NCI-H187 treated with DMSO at 0.1 percent for 48 hours (cell line): ENCODE measurements around the gene TMEM87A.
A peak's percentile ranks its signal among the peaks of the same experiment; 100 is the strongest.
"Not testable (repeated sequence)": the region's sequence is repeated elsewhere in the genome, so short reads cannot be mapped to it uniquely, and the experiment has no call there.

Source experiments
- DNase-seq: peaks from one replicate; lab custom pipeline; 2025; lab: John Stamatoyannopoulos, UW

The TMEM87A gene, protein sequence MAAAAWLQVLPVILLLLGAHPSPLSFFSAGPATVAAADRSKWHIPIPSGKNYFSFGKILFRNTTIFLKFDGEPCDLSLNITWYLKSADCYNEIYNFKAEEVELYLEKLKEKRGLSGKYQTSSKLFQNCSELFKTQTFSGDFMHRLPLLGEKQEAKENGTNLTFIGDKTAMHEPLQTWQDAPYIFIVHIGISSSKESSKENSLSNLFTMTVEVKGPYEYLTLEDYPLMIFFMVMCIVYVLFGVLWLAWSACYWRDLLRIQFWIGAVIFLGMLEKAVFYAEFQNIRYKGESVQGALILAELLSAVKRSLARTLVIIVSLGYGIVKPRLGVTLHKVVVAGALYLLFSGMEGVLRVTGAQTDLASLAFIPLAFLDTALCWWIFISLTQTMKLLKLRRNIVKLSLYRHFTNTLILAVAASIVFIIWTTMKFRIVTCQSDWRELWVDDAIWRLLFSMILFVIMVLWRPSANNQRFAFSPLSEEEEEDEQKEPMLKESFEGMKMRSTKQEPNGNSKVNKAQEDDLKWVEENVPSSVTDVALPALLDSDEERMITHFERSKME

DNA sequence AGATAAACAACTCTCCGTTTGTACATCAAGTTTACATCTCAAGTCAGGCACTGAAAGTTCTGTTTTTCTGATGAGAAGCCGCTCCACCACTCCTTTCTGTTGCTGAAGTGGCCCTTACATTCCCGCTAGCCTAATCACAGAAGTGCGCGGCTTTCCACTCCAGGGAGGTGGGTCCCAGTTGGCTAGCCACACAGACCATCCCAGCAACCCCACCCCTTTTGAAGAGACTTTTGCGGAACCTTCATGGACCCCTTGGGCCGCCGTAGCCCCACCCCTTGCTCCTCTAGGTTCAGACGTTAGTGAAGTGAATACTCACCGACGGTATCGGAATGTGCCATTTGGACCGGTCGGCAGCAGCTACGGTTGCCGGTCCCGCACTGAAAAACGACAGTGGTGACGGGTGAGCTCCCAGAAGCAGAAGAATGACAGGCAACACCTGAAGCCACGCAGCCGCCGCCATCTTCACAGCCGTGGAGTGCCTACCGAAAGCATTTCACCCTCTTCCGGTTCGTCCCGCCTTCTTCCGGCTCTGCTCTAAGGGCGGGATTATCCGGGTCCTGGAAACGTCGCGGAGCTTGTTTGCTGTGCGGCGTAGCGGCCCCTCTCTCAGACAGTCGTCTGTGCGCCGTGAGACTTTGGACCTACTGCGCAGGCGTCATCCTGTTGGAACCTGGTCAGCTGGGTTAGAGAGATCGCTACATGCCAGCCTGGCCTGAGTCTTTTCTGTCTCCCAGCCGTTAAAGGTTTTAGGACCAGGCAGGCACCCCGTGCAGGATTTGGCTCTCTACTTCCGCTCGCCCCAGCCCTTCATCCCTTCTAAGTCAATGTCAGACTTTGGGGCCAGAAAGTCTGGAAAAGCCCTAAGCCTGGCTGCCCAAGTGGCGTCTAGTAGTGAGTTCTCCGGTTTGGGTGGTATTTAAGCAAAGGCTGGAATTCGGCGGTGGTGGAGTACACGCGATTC lies at the start of gene TMEM87A, which contains the start of gene GANC:
Gene TMEM87A, minus strand, starts transcription at position 495 of the 961 bp plus-strand sequence. Its CDS starts 35 bp downstream, at position 460.
Gene GANC, plus strand, starts transcription at position 263 of the 961 bp plus-strand sequence. CDS start 1,281 bp downstream, outside the sequence.
- peak; percentile 77 for DNase-seq

DNA sequence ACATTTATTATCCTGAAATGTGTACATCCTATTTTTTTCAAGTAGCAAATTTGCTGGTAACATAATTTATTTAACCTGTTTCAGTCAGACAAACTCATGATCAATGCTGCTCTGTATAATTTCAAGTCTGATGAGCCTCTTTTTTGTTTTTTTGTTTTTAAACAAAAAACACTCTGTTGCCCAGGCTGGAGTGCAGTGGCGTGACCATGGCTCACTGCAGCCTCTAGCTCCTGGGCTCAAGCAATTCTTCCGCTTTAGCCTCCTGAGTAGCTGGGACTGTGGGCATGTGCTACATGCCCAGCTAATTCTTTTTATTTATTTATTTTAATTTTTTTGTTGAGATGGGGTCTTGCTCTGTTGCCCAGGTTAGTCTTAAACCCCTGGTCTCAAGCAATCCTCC lies 46.0 kb upstream of the TMEM87A start:
- DNase-seq = no peak

DNA sequence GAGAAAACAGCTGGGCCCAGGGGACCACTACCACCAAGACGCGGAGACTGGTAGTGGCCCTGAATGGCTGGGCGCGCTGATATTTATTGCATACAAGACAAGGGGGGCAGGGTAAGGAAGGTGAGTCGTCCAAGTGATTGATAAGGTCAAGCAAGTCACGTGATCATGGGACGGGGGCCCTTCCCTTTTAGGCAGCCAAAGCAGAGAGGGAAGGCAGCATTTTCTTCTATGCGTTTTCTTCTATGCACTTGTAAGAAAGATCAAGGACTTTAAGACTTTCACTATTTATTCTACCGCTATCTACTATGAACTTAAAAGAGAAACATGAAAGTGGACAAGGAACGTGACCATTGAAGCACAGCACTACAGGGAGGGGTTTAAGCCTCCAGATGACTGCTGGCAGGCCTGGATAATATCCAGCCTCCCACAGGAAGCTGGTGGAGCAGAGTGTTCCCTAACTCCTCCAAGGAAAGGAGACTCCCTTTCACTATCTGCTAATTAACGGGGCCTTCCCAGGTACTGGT lies 43.1 kb upstream of the TMEM87A start:
- not testable (repeated sequence) for DNase-seq

DNA sequence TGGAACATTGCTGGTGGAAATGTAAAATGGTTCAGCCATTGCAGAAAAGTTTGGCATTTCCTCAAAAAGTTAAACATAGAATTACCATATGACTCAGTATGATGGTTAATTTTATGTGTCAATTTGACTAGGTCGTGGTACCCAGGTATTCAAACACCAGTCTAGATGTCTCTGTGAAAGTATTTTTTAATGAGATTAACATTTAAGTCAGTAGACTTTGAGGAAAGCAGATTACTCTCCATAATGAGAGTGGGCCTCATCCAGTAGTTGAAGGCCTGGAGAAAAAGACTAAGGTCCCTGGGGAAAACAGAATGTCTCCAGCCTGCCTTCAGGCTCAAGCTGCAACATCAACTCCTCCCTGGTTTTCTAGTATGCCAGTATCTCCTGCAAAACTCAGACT lies 42.3 kb upstream of the TMEM87A start:
- DNase-seq = no peak

DNA sequence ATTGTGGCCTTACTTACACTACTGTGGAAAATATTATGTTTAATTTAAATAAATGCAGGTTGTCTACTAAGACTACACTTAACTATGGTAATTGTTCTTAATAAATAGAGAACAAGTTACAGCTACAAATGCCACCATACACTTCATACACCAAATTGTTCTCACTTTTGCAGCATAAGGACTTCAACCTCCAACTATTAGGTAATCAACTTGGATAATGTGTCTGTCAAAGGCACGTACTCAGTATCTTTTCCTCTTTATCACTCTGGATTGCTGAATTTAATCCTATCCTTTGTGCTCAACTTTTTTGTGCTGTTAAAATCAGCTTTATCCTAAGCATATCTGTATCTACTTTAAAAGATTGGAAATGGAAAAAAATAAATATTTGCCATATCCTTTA lies 41.6 kb upstream of the TMEM87A start:
- DNase-seq = no peak

DNA sequence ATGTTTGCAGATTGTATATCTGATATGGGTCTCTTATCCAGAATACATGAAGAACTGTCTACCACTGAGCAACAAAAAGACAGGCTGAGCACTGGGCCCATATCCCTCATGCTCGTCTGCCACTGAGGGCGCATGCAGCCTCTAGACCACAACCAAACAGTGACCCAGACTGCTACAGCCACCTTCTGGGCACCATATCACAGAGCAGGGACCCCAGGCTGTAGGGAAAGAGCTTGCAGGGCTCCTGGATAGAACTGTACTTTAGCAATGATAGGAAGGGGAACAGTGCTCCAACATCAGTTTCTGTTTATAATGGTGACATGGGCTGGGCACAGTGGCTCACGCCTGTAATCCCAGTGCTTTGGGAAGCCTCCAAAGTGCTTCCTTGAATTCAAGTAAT lies 40.2 kb upstream of the TMEM87A start:
- DNase-seq = no peak

DNA sequence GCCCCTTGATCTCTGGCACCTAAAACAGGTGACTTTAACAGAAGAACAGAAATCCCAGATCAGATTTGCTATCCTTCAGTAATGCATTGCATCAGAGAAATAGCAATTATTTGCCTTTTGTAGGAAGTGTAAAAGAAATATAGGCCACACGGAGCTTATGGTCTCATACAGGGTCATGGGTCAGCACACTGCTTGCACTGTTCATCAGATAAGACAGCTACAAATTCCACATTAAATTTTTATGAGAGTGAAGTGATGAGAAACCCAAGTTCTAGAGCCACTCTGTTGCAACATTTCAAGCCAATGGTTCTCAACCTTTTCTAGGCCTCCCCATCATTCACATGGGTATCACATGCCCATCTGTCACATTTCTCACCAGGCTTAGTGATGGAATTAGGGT lies 33.4 kb upstream of the TMEM87A start:
- no peak for DNase-seq

DNA sequence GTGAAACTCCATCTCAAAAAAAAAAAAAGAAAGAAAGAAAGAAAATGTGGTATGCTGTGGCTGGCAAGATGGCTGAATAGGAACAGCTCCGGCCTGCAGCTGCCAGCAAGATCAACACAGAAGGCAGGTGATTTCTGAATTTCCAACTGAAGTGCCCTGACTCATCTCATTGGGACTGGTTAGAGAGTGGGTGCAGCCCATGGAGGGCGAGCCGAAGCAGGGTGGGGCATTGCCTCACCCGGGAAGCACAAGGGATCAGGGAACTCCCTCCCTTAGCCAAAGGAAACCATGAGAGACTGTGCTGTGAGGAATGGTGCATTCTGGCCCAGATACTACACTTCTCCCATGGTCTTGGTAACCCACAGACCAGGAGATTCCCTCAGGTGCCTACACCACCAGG lies 27.8 kb upstream of the TMEM87A start:
- not testable (repeated sequence) for DNase-seq

DNA sequence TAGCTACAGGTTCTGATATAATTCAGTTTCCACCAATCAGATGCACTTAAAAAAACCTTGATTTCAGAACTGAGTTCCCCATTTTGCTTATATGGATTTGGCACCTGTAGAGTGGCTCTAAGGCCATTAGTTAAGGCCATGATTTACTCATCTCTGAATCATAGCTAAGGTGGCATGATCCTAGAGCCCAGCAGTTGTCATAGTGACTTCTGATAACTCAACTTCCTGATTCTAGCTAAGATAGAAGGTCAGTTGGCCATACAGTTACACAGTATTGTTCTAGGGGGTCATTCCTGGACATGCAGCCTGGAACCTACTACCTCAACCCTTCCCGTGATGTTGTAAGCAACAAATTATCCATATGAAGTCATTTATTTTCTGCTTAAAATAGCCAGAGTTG lies 15.9 kb upstream of the TMEM87A start:
- no peak for DNase-seq

DNA sequence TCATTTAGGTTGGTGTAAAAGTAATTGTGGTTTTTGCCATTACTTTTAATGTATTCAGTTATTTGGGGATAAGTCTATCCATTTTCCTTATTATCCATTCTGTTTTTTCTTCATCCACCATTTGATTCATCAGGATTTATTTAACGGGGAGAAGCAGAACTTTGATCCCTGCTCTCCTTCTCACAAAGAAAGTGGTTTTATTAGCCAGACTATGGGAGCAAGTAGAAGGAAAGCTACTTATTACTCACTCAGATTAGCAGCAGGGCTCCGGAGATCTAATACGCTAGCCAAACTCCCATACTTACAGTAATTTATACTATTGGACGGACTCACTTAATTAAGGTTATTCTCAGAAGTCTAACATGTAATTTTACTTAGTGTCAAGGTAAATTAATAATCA lies 14.7 kb upstream of the TMEM87A start:
- DNase-seq = no peak

DNA sequence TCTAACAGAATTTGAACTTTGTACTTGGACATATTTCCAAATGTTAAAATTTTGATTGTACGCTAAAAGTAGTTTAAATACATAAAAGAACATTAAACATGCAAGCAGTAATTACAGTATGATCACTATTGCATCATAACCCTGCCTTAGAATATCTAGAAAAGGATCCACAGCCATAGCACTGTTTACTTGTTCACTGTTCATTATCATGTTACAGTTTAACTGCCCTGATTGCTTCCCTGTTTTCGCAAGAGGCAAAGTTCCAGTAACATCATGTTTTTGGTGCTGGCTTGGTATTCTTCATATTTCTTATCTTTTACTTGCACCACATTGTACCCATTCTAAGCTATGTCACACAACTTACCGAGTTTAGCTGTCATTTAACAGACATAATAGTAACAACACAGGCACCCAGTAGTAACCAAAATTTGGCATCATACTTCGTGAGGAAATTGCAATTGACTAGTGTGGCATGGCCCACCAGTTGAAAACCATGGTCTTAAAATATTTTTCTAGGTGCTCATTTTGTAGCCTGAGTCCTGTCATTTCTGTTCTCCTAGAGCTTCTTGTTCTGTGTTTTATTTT lies 13.3 kb upstream of the TMEM87A start:
- DNase-seq = no peak

DNA sequence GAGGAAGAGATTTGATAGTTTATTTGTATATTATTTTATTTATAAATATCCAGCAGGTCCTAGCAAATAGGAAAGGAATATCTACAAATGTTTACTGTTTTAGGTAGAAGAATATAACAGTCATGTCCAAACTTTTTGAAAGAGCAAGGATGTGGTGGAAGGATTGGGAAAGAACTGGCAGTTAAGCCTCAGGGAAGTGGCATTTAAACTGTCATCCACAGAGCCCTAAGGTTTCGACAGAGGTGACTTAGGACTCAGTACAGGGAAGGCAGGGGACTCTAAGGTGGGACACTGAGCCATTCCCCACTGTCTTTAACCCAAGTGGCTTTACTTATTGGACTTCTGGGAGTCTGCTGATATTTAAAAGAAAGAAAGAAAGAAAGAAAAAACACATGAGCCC lies 11.8 kb upstream of the TMEM87A start:
- no peak for DNase-seq

DNA sequence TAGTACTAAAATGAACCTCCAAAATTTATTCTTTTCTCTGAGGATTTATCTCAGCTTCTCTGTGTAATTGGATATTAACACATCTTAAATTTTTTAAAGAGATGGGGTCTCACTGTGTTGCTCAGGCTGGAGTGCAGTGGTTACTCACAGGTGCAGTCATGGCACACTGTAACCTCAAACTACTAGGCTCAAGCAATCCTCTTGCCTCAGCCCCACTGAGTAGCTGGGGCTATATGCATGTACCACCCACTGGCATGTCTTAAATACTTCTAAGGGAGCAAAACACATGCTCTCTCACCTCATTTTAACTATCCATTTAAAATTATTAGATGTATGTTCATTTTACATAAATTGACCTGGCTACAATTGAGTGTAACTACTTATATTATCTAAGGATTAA lies 11.3 kb upstream of the TMEM87A start:
- no peak for DNase-seq

DNA sequence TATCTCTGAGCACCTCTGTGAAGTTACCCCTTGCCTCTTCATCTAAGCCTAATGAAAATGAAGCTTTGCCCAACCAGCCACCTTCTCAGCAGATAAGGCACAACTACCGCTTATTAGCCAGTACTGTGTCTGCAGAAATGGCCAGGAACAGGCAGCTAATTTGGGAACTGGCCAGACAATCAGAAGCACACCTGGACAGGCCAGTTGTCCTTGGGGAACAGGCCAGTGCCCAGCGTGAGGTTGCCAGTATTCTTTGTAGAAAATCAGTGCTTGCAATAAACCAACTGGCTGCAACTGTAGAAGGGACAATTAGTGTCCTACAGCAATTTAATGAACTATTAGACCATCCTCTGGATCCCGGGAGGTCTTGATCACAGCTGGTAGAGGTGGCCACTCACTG lies 10.4 kb upstream of the TMEM87A start:
- no peak for DNase-seq

DNA sequence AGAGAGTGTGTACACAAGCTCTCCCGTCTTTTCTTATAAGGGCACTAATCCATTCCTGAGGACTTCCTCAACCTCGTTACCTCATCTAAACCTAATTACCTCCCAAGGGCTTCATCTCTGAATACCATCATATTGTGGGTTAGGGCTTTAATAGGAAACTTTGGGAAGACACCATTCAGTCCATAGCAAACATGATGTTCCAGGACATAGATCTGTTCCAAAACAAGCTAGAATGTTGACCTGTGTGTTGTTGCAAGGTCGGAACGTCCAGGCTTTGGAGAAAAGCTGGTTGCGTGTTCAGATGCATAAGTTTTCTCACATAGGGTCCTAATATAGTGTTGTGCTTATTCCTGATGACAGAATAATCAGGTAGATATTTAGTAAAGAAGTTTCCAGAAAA lies 9.7 kb upstream of the TMEM87A start:
- DNase-seq = no peak

DNA sequence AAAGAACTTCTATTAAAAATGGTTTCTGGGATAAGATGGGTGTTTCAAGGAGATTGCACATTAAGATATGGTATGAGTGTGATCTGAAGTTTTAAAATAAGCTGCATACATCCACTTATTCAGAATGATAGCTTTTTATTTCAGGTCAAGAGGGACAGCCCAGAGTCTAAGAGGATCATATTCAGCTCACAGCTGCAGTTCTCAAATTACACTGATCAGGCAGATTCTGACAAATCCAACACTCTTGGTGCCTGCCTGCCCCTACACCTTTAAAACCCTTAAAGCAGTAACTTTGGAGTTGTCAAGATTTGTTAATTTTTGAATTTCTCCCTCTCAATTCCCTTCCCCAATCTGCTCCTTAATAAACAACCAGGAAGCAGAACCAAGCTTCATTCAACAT lies 9.1 kb upstream of the TMEM87A start:
- DNase-seq = no peak

DNA sequence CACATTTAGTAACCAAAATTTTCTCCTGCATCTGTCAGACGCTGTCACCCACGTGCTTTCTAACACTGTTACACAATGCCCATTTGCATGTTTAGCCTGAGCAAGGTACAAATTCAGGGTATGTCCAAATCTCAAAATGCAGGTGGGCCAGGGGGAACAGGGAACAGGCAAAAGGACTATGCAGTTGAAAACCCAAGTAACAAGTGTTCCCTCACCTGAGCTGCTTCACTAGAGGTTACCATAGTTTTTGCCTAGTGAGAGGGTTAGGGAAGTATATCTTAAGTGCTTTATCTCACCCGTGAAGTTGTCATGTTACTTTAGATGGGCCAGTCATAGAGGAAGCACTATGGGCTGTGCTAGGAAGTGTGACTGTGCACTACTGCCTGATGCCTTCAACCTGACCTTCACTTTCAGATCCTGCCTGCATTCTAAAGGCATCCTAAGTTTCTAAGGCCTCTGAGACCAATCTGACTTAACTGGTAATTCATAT lies 6.0 kb upstream of the TMEM87A start:
- no peak for DNase-seq

DNA sequence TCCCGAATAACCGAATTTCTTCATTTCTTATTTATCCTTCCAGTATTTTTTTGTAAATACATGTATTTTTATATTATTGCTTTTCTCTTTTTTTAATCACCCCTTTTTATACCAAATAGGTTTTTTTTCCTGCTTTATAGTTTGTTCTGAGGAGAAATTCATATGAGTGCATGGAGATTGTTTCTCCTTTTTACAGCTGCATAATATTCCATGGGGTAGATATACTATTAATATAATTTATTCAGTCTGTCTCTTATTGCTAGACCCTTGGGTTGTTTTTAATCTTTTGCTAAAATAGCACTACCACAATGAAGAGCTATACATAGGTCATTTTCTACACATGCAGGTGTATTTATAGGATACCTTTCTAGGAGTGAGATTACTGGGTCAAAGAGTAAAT lies 3.5 kb upstream of the TMEM87A start:
- DNase-seq = no peak

DNA sequence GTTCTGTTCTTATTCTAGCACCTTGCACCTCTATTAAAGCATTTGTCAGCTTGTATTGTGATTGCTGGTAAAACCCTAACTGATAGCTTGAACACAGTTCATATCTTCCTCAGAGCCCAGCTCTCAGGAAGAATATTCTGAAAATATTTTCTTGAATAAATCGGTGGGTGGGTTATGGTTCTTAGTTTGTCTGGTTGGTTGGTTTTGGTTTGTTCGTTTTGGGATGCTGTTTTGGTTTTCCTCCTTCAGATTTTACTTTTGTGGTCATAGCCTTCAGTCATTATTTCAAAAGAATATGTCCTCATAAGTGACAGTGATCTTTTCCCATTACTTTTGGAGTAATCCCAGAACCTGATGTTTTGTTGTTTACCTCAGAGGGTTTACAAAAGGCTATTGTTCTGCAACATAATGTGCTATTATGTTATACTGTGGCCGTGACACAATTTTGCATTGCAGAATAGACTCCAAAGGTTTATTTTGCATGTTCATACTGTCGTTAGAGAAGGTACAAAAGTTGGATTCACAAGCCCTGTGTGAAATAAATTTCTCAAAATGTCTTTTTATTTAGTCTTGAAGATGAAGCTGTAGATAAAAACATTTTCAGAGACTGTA lies 2.7 kb upstream of the TMEM87A start:
- DNase-seq = no peak

DNA sequence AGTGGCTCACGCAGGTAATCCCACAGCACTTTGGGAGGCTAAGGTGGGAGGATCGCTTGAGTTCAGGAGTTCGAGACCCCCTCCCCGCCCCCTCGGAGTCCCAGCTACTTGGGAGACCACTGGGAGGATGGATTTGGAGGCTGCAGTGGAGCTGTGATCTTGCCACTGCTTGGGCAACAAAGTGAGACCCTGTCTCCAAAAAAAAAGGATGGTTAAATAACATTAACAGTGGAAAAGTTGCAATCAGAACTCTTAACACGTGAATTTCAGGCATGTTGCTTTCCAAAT lies 1.4 kb upstream of the TMEM87A start:
- no peak for DNase-seq

DNA sequence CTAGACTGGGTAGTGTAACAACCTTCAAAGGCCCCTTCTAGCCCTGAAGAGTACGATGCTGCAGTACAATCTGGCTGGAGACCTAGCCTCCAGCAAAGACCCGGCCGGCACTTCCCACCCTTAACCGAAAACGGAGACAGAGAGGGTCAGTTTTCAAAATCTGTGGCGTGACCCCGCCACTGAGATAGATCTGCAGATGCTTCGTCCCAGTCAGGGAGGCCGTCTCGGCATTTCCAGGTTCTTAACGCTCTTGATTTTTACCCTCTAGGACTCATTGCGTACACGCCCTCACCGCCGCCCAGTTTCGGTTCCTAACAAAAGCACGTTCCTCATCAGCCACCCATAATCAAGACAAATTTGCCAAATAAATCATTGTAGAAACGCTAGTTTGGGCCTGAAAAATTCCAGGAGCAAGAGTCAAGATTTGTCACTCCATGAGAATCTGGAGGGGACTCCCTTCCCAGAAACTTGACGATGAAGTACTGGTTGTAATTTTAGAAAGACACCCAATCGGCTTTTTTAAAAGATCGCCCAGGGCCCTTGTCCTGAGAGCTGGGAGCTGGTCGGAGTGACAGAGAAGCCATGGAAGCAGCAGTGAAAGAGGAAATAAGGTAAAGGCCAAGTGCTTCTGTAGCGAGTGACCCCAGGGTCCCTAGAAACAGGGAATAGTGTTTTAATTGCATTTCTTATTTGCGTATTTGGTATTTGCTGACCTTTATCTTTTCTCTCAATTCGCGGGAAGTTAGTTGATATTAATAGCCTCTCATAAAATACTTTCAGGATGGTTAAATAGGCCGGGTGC lies 868 bp upstream of the TMEM87A start:
- no peak for DNase-seq
